ENCODE data around the gene CLK3. TPM values are rescaled to one million over a fixed set of nuclear protein-coding genes. Genes with fewer than 3 reads are reported as not detected.

Gene CLK3
- total RNA-seq, 2 experiments from 2014 or later = 159 to 168 TPM

DNA sequence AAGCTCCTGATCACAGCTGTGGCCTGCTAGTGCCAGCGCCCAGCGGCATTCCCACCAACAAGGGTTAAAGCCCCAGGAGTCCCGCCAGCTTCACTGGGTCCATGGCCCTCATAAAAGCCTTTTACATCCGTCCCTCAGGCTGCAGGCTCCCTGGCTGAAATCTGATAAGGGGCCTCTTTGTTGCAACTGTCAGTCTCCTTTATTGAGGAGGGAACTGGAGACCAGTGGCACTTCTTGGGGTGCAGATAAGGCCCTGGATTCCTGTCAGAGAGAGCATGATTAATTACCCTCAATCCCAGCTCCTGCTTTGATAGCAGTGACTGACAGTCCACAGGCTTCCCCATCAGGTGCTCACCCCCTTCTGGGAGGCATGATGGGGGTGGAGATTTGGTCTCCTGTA, 30.9 kb upstream of the CLK3 start:
- TF ChIP-seq, protein P1, sequence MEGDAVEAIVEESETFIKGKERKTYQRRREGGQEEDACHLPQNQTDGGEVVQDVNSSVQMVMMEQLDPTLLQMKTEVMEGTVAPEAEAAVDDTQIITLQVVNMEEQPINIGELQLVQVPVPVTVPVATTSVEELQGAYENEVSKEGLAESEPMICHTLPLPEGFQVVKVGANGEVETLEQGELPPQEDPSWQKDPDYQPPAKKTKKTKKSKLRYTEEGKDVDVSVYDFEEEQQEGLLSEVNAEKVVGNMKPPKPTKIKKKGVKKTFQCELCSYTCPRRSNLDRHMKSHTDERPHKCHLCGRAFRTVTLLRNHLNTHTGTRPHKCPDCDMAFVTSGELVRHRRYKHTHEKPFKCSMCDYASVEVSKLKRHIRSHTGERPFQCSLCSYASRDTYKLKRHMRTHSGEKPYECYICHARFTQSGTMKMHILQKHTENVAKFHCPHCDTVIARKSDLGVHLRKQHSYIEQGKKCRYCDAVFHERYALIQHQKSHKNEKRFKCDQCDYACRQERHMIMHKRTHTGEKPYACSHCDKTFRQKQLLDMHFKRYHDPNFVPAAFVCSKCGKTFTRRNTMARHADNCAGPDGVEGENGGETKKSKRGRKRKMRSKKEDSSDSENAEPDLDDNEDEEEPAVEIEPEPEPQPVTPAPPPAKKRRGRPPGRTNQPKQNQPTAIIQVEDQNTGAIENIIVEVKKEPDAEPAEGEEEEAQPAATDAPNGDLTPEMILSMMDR (IDR thresholded peaks at IDR 0.05) = no peak
- intact Hi-C loops (cut with micrococcal nuclease) = no loop called here
- Mint-ChIP-seq H3K27me3 (no peaks in the 10 kb centered on the region), H3K36me3 (ENCODE audit: low read depth) (peaks cover 3% of the 10 kb centered on the region), H3K4me1 (ENCODE audit: low read depth) (peaks cover 2% of the 10 kb centered on the region), H3K4me3 (no peak overlapping the region), H3K9me3 (no peaks in the 10 kb centered on the region), H3K27ac (no peak overlapping the region)
- ChIA-PET POLR2A (no interaction called here), CTCF (no interaction called here)
- DNase-seq = no peak
- ATAC-seq = no peak

GRCh38 chr15:74585191-74585590, 30.4 kb upstream of the CLK3 start:
- DNase-seq (no peak), ATAC-seq (no peak)
- TF ChIP-seq, protein P1 (IDR thresholded peaks at IDR 0.05) = no peak
- Mint-ChIP-seq H3K4me3 (no peak overlapping the region), H3K27ac (no peak overlapping the region), H3K9me3 (no peaks in the 10 kb centered on the region), H3K27me3 (no peaks in the 10 kb centered on the region), H3K36me3 (ENCODE audit: low read depth) (peaks cover 4% of the 10 kb centered on the region), H3K4me1 (ENCODE audit: low read depth) (peaks cover 2% of the 10 kb centered on the region)
- intact Hi-C loops (cut with micrococcal nuclease) = no loop called here
- POLR2A ChIA-PET = interaction anchor here (0.9 kb wide), 1 partner anchor 14 kb away, joined by 3 read pairs; no protein-coding TSS in a partner anchor
- CTCF ChIA-PET = no interaction called here

- DNase-seq (no peak), ATAC-seq (no peak)
- intact Hi-C loops (cut with micrococcal nuclease) = no loop called here
- no peak overlapping the region for H3K27ac Mint-ChIP-seq
- H3K4me1 Mint-ChIP-seq (ENCODE audit: low read depth) = peaks cover 2% of the 10 kb centered on the region
- POLR2A ChIA-PET = interaction anchor here (0.9 kb wide), 1 partner anchor 14 kb away, joined by 3 read pairs; no protein-coding TSS in a partner anchor
- CTCF ChIA-PET = no interaction called here
- H3K9me3 Mint-ChIP-seq = no peaks in the 10 kb centered on the region
- TF ChIP-seq, protein P1 (IDR thresholded peaks at IDR 0.05) = no peak
- peaks cover 4% of the 10 kb centered on the region for H3K36me3 Mint-ChIP-seq (ENCODE audit: low read depth)
- no peak overlapping the region for H3K4me3 Mint-ChIP-seq
- H3K27me3 Mint-ChIP-seq = no peaks in the 10 kb centered on the region
Observed at GRCh38 chr15:74585857-74586256, 29.8 kb upstream of the CLK3 start.

DNA sequence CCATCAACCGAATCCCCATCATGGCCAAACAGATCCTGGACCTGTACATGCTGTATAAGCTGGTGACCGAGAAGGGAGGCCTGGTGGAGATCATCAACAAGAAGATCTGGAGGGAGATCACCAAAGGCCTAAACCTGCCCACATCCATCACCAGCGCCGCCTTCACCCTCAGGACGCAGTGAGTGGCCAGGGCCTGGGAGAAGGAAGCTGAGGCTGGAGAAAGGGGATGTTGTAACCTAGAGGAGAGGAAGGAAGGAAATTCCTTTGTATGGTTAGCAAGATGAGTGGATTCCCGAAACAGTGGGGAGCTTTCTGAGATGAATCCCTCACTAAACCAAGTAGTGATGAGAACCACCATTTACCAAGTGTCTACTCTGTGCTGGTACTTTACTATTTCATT, 25.8 kb upstream of the CLK3 start:
- no peaks in the 10 kb centered on the region for H3K27me3 Mint-ChIP-seq
- ChIA-PET POLR2A (interaction anchor here (1.2 to 1.6 kb wide), 2 partner anchors 13 to 16 kb away, joined by 3 read pairs; no protein-coding TSS in a partner anchor), CTCF (interaction anchor here (1.1 kb wide), 1 partner anchor 31 kb away, joined by 4 read pairs; no protein-coding TSS in a partner anchor)
- no peaks in the 10 kb centered on the region for H3K9me3 Mint-ChIP-seq
- peaks cover 12% of the 10 kb centered on the region for H3K36me3 Mint-ChIP-seq (ENCODE audit: low read depth)
- intact Hi-C loops (cut with micrococcal nuclease) = no loop called here
- DNase-seq (no peak), ATAC-seq (no peak)
- no peak overlapping the region for H3K27ac Mint-ChIP-seq
- peaks cover 2% of the 10 kb centered on the region for H3K4me1 Mint-ChIP-seq (ENCODE audit: low read depth)
- no peak overlapping the region for H3K4me3 Mint-ChIP-seq
- TF ChIP-seq, protein P1 (IDR thresholded peaks at IDR 0.05) = no peak

DNA sequence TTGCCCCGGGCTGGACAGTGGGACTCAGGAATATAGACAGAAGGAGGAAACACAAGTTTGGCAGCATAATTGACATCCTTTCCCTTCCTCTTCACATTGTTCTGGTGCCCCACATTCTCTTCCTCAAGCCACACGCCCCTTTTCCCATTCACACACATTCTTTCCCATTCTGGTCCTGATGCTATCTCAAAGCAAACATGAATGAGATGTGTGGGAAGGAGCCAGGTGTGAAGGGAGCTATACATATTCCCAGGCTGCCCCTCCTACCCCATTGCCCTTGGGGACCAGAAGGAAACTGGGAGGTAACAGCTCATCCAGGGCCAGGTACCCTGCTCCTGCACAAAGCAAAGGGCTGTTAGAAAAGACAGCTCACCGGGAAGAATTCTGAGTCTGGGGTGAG, 23.4 kb upstream of the CLK3 start:
- no peak for ATAC-seq
- no peak overlapping the region for H3K27ac Mint-ChIP-seq

More for the DNA sequence above, 23.4 kb upstream of the CLK3 start:
- TF ChIP-seq, protein P1 (IDR thresholded peaks at IDR 0.05) = no peak
- ChIA-PET CTCF (no interaction called here), POLR2A (interaction anchor here (0.5 kb wide), 1 partner anchor 171 kb away, joined by 3 read pairs; no protein-coding TSS in a partner anchor)
- H3K36me3 Mint-ChIP-seq (ENCODE audit: low read depth) = peaks cover 16% of the 10 kb centered on the region
- H3K9me3 Mint-ChIP-seq = no peaks in the 10 kb centered on the region
- no peaks in the 10 kb centered on the region for H3K27me3 Mint-ChIP-seq
- no peak for DNase-seq
- intact Hi-C loops (cut with micrococcal nuclease) = no loop called here
- no peak overlapping the region for H3K4me3 Mint-ChIP-seq
- H3K4me1 Mint-ChIP-seq (ENCODE audit: low read depth) = peaks cover 5% of the 10 kb centered on the region

Data from activated CD8-positive, alpha-beta T cell treated with anti-CD3 and anti-CD28 coated beads for 36 hours (primary cell).